HL-60 (cell line): ENCODE measurements around the gene STUM.

Source experiments
- DNase-seq, 2 experiments: peaks; one replicate each; pipeline ENCODE4 v3.0.0-alpha.2; 2010 to 2020; ENCODE audit warnings: low read depth in 1 of 2, low spot score in 1 of 2
- H3K27ac ChIP-seq: fragments of 250-450 bp; sonication (Bioruptor Pico); replicated peaks from 2 replicates; pipeline ENCODE4 v1.5.1; 2020; ENCODE audit warnings: mild to moderate bottlenecking, moderate library complexity
- H3K27me3 ChIP-seq: fragments of 250-450 bp; sonication (Bioruptor Pico); 2 replicates; pipeline ENCODE4 v1.5.1; 2021; ENCODE audit warnings: mild to moderate bottlenecking, moderate library complexity; ENCODE audit not compliant: insufficient read depth, poor library complexity, severe bottlenecking
- H3K4me3 ChIP-seq: replicated peaks from 2 replicates; pipeline ENCODE4 v1.5.1; 2011; ENCODE audit warnings: mild to moderate bottlenecking, control low read depth, low read length; ENCODE audit not compliant: insufficient read depth
- CTCF ChIP-seq: IDR thresholded peaks from one replicate; pipeline ENCODE4 v1.5.1; 2011; ENCODE audit warnings: low read length, control low read depth, inconsistent platforms; ENCODE audit not compliant: insufficient read depth
- GABPA ChIP-seq: IDR thresholded peaks from 2 replicates; pipeline ENCODE4 v1.6.1; 2012; ENCODE audit warnings: low read depth
- POLR2AphosphoS5 ChIP-seq: IDR thresholded peaks from 2 replicates; pipeline ENCODE4 v1.6.1; 2012; ENCODE audit warnings: low read depth
- REST ChIP-seq: IDR thresholded peaks from 2 replicates; pipeline ENCODE4 v1.6.1; 2012; ENCODE audit warnings: low read depth; ENCODE audit not compliant: insufficient replicate concordance
- SPI1 ChIP-seq: IDR thresholded peaks from 2 replicates; pipeline ENCODE4 v1.6.1; 2012; ENCODE audit warnings: low read depth, mild to moderate bottlenecking, borderline replicate concordance

Gene STUM

DNA sequence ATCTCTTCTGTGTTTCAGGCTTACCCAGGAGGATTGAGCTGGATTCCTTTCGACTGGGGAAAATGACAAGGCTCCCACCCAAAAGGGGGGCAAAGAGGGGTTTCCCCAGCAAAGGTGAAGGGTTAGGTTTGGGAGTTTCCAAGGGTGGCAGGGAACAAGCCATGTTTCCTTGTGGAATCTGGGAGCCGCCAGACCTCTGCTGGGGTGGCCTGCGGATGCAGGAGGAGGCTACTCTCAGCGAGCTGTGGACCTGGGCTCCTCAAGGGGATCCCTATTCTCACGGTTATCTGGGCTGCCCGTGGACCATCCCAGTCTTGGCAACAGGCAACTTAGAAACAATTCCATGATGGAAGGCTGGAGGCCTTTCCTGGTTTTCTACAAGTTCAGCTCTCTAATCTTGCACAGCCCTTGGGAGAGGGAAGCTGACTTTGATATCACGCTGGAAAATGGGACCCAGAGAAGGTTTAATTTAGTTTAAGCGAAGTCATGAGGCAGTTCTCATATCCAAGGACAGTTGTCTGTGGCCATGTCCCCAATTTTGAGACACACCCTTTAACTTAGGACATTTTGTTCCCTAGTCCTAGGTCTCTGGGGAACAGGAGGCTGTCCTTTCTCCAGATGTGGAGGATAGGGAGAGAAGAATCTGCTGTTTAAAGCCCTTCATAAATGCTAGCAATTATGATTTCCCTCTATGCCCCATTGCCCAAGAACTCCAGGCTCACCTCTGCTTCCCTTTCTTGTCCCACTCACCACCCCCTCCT lies 24.7 kb upstream of the STUM start:
- Histone ChIP-seq H3K4me3 (no peak overlapping the region), H3K27ac (no peak overlapping the region), H3K27me3 (no peaks in the 10 kb centered on the region)
- TF ChIP-seq SPI1 (no peak), CTCF (no peak), REST (no peak), POLR2AphosphoS5 (no peak), GABPA (no peak)
- DNase-seq, result no peak

- no peak for DNase-seq
- H3K27me3 ChIP-seq, result no peaks in the 10 kb centered on the region
- no peak overlapping the region for H3K27ac ChIP-seq
- no peak for TF ChIP-seq CTCF
- TF ChIP-seq REST, result no peak
- TF ChIP-seq SPI1, result no peak
- TF ChIP-seq GABPA, result no peak
- no peak for TF ChIP-seq POLR2AphosphoS5
- no peak overlapping the region for H3K4me3 ChIP-seq
These were observed 24.0 kb upstream of the STUM start for GRCh38 chr1:226524547-226524946.

DNA sequence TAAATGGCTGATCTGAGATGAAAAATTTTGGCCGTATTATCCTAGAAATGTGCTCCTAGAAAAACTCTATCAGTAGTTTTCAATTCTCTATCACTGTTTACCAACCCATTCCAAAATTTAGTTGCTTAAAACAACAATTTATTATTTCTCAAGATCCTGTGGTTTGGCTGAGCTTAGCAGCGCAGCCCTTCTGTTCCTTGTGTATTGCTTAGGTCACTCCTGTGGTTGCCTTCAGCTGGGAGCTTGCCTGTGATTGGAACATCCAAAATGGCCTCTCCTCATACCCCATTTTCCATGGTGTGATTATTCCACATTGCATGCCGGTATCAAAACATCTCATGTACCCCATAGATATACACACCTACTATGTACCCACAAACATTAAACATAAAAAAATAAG lies 22.8 kb upstream of the STUM start:
- Histone ChIP-seq H3K27ac (no peak overlapping the region), H3K4me3 (no peak overlapping the region), H3K27me3 (no peaks in the 10 kb centered on the region)
- no peak for TF ChIP-seq REST
- TF ChIP-seq CTCF, result no peak
- TF ChIP-seq GABPA, result no peak
- no peak for TF ChIP-seq POLR2AphosphoS5
- no peak for TF ChIP-seq SPI1
- DNase-seq, result no peak
